GM18867 (cell line): ENCODE results near the gene DOHH.
"Not testable (repeated sequence)": the region's sequence is repeated elsewhere in the genome, so short reads cannot be mapped to it uniquely, and the experiment has no call there.

ENCODE experiments used
- ATAC-seq: cut with Tn5 transposase; IDR thresholded peaks from one replicate; pipeline ENCODE4 v1.9.1; 2021; ENCODE audit warnings: mild to moderate bottlenecking, moderate library complexity; ENCODE audit not compliant: unreplicated experiment

The DOHH gene

DNA sequence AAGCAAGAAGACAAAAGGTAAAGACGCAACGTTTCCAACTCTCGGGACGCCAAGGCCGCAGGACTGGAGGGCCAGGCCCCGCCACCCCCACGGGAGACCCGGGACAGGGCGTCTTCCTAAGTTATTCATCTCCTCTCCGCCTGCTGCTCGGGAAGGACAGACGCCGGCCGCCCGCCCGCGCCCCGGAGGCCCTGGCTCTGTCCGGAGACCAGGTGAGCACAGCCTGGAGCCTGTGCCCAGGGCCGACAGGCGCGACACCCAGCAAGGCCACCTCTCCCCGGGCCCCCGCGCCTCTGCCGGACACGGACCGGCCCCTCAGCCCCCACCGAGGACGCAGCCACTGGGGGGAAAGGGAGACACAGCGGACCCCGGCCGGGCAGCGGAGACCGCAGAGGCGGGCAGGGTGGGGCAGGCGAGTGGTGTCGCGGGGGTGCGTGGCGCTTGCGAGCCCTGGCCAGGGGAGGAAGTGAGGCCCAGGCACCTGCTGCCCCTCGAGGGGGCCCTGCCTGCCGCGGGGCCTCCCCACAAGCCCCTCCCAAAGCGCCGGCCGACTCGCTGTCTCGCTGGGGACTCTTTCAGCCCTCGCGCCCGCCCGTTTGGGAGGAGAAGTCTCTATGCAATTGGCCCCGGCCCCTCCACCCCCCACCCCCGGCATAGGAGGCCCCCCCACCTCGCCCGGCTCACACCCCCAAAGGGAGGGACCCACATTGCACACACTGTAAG is 37.3 kb downstream of the DOHH start:
- no peak for ATAC-seq

DNA sequence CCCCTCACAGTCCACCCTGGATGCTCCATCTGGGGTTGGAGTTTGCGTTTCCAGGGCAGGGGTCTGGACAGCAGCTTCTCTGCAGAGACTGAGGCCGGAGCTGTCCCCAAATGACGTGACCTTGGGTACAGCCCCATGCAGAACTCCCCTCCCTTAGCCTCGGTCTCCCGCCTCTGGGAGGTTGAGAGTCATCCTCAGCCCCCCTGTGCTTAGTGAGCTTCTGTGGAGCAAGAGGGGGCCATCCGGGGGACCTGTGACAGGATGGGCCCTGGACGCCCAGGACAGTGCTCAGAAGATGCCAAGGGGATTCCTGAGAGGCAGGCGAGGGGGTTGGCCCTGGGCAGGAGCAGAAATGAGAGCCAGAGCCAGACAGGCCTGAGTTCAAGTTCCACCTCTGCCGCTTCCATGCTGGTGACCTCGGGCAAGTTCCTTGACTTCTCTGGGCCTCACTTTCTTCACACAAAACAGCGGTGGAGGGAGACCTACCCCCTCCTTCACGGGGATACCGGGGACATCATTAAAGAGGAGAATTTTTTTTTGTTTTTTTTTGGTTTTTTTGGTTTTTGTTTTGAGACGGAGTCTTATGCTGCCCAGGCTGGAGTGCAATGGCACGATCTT is 40.4 kb downstream of the DOHH start:
- ATAC-seq: no peak

DNA sequence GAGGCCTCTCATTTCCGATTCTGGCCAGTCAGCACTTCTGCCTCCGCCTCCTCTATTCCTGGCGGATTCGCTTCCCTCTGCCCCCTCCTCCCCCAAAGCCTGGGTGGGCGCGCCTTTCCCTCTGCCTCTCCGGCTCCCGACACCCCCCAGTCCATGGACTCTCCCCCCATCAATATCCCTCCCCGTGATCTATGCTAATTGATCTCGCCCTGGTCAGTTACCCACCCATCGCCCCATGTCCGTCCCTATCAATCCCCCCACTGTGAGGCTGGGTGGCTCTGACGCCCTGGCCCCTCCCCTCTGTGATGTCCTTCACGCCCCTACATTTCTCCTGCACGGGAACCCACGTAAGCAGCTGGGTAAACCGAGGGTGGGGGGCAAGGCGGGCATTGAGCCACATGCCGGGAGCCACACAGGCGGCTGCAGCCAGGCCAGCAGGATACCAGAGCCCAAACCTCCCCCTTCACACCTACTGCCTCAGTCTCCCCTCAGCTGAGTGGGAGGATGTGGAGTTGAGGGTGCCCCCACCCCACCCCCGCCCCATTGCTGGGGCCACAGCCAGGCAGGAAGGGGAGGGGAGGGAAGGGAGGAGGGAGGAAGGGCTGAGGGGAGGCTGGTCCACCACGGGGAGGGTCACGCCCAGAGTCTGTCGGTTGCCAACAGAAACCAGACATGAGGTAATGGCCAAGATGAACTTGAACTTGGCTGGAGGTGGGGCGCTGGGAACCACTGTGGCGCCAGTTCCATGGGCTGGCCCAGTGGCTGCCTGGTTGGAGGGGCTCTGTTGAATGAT is 41.2 kb downstream of the DOHH start:
- no peak for ATAC-seq

DNA sequence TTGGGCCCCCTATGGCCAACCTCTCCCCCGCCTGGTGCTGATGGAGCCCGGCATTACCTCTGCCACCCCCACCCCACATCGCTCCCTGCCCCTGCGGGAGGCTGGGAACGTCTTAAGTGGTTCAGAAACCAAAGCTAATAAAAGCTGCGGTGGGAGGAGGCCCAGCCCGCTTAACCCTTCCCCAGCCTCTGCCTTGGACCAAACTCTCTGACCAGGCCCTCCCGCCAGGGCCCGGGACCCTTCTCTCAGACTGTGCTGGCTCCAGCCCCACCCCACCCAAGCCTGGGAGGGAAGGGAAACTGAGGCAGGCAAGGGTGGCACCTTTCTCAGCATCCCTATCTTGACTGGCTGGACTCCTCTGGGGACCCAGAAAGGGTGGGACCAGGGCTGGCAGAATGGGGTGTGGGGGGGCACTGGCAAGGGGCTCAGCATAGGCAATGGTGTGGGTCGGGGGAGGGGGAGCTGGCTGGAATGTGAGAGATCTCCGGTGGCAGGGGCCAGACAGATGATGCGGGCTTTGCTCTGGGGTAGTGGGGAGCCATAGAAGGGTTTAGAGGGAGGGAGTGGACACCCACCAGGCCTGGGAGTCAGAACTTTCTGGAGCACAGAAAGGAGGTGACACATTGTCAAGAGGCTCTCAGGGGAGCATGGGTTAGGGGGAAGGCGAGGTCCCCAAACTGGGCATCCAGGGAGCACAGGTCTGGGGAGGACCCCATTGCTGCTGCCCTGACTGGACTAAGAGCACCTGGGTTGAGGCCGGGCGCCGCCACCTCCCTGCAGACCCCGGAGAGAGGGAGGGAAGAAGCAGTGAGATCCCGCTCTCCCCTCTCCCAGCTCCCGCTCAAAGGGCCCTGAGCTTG is 42.0 kb downstream of the DOHH start:
- no peak for ATAC-seq

DNA sequence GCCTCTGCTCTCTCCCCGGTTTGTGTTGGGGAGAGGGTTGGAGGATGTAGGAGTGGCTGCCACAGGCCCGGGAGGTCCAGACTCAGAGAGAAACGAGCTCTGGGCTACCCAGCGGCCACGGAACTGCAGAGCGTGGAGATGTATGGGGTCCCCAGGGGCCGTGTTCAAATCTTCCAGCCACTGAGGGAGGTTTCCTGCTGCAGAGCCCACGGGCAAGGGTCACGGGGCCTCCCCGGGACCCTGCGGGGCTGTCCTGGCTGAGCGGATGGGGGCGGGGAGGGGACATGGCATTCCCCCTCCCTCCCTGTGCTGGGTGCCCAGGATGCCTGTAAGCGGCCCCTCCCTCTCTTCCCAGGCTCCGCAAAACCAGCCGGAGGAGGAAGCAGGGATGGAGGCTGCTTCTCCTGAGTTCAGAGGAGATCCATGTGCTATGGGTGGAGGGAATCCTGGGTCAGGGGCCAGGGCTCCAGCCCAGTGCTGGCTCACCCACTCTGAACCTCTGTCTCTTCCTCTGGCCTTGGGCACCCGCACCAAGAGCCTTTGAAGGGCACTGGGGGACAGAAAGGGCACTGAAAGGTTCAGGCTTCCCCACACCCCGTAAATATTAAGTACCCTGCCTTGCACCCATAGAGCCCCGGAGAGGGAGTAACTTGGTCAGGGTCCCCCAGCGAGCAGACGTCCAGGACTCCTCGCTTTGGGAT is 42.8 kb downstream of the DOHH start:
- ATAC-seq: no peak

DNA sequence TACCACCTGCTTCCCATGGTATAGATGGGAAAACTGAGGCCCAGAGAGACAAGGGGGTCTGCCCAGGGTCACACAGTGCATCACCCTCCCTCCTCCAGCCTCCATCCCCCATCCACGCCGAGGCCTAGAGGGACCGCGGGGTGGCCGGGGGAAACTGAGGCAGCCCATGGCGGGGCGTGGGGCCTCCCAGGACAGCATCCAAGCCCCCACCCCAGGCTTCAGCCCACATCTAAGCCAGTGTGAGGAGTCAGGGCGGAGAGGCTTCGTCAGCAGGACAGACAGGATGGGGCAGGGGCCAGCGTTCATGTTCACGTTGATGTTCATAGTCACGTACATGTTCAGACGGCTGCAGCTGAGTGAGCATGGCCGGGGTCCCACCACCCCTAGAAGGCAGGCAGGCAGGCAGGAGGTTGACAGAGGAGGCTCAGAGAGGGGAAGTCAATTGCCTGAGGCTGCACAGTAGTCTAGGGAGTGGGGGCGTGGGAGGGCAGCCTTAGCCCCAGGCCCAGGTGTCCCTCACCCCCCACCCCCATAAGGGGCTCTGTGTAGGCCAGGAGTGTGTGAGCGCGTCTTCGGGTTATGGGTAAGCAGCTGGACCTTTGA is 43.4 kb downstream of the DOHH start:
- no peak for ATAC-seq

DNA sequence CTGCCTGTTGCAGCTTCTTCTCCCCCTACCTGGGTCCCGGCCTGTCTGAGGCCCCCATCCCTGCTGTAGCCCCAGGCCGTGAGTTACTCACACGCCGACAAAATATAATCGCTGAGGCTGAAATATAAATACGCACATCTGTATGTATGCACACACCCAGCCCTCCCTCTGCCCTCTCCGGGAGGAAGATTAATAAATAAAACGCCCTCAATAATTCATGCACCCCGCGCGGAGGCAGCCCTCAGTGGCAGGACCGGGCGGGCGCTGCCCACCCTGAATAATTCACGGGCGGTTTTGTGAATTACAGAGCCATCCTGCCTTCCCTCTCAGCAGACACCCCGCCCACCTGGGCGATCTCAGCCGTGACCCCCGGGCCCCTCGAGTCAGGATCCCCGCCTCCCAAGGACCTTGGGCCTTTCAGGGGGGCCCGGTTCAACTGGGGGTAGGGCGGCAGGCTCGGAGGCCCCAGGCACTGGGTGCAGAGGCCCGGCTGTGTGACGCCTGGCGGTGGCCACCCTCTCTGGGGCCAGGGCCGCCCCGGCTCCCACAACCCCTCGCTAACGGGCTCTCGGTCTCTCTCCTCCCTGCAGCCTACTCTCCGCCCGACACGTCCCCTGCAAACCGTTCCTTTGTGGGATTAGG is 44.4 kb downstream of the DOHH start:
- no peak for ATAC-seq

DNA sequence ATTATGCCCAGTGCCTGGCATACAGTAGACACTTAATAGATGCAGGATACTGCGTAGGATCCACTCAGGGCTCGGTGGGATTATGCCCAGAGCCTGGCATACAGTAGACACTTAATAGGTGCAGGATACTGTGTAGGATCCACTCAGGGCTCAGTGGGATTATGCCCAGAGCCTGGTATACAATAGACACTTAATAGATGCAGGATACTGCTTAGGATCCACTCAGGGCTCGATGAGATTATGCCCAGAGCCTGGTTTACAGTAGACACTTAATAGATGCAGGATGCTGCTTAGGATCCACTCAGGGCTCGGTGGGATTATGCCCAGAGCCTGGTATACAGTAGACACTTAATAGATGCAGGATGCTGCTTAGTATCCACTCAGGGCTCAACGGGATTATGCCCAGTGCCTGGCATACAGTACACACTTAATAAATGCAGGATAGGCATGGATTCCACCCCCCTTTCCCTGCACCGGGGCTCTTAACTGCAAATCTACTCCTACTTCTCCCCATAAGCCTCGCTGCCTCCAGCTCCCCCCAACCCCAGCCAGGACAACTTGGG is 45.0 kb downstream of the DOHH start:
- no peak for ATAC-seq

DNA sequence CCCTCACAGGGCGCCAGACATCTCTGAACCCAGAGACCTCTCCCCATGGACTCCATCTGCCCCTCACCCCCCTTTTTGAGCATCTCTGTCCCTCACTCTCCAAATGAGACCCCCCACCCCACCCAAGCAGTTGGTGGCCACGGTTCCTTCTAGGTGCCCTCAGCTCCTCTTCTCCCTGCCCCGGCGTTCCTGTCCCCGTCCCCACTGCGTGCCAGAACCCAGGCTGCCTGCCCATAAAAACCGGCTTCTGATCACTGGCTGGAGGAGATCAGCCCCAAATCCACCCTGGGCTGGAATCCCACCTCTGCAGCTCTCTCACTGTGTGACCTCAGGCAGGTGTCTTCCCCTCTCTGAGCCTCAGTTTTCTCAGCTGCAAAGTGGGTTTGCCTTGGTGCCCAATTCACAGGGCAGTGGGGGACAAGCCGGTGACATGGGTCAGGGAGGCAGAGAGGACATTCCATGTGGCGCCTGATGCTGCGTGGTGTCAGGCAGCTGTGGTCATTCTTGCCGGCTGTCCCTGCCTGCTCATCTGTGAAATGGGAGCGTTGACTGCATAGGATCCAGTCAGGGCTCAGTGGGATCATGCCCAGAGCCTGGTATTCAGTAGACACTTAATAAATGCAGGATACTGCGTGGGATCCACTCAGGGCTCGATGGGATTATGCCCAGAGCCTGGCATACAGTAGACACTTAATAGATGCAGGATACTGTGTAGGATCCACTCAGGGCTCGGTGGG is 45.6 kb downstream of the DOHH start:
- no peak for ATAC-seq

- ATAC-seq: no peak
Observed at GRCh38 chr19:3453840-3454239, 46.6 kb downstream of the DOHH start.

- ATAC-seq: not testable (repeated sequence)
Observed at GRCh38 chr19:3452942-3453214, 47.6 kb downstream of the DOHH start.

- no peak for ATAC-seq
Observed at GRCh38 chr19:3452171-3452941, 48.1 kb downstream of the DOHH start.

DNA sequence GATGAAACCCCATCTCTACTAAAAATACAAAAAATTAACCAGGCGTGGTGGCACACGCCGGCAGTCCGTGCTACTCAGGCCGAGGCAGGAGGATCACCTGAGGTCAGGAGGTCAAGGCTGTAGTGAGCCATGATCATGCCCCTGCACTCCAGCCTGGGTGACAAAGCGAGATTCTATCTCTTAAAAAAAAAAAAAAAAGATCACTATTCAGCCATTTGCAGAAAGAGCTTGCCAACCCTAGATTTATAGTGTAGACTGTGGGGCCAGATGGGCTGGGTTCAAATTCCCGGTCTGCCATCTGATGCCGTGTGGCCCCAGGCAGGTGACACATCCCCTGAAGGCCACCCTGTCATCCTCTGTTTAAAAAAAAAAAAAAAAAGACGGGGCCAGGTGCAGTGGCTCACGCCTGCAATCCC is 49.0 kb downstream of the DOHH start:
- no peak for ATAC-seq

DNA sequence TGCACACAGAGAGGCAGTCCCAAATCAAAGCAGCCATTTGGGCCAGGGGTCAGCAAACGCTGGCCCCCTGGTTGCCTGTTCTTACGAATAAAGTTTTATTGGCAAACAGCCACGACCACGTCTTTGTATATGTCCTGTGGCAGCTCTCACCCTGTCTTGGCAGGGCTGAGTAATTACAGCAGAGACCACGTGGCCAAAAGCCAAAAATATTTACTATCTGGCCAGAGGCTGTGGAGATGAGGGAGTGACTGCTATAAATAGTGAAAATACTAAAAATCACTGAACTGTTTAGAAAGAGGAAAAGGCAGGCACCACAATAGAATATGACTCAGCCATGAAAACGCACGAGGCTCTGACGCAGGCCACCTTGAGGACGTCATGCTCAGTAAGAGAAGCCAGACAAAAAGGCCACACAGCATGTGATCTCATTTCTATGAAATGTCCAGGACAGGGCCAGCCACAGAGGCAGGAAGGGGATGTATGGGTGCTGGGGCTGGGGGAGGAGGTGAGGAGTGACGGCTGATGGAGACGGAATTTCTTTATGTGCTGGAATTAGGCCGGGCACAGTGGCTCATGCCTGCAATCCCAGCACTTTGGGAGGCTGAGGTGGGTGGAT is 49.6 kb downstream of the DOHH start:
- ATAC-seq: no peak

GRCh38 chr19:3448616-3449334 is 51.7 kb downstream of the DOHH start:
- no peak for ATAC-seq

DNA sequence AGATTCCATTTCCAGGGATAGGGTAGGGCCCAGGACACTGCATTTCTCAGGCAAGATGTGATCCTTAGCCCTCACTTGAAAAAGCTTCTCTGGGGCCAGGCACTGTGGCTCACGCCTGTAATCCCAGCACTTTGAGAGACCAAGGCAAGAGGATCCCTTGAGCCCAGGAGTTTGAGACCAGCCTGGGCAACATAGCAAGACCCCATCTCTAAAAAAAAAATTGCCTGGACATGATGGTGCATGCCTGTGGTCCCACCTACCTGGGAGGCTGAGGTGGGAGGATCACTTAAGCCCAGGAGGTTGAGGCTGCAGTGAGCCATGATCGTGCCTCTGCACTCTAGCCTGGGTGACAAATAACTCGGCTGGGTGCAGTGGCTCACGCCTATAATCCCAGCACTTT is 53.8 kb downstream of the DOHH start:
- not testable (repeated sequence) for ATAC-seq

GRCh38 chr19:3444695-3445234 is 55.7 kb downstream of the DOHH start:
- no peak for ATAC-seq
